ENCODE measurements around the gene C14orf93. TPM values are rescaled to one million over a fixed set of nuclear protein-coding genes. Genes with fewer than 3 reads are reported as not detected.

C14orf93 gene
- polyA plus RNA-seq, 3 donors = 2.5 to 17.6 (median 3.7) TPM

GRCh38 chr14:22991852-22992251 lies 18.1 kb downstream of the C14orf93 start:
- no peak for DNase-seq
- Histone ChIP-seq H2AFZ (ENCODE audit: insufficient read depth, low read depth, low read length, poor library complexity, severe bottlenecking) (no peak overlapping the region), H3K79me2 (ENCODE audit: insufficient read depth, low read length) (no peaks in the 10 kb centered on the region), H3K4me3 (replicated peaks in 1 of 3; ENCODE audit: low read depth in 2 of 3, low read length in 3 of 3) (no peak overlapping the region), H3K9ac (ENCODE audit: insufficient read depth, low read length, poor library complexity, severe bottlenecking) (no peak overlapping the region), H3K9me3 (replicated peaks in 1 of 2; ENCODE audit: control insufficient read depth in 1 of 2, insufficient read depth in 1 of 2, low read length in 2 of 2) (no peaks in the 10 kb centered on the region), H4K20me1 (ENCODE audit: insufficient read depth, low read length) (no peaks in the 10 kb centered on the region), H3K36me3 (replicated peaks in 1 of 2; ENCODE audit: control insufficient read depth in 1 of 2, insufficient read depth in 2 of 2, low read length in 2 of 2) (peaks cover 12 to 43% of the 10 kb centered on the region in 2 donors), H3K27ac (ENCODE audit: low read depth in 1 of 2, low read length in 2 of 2) (no peak overlapping the region), H3K27me3 (ENCODE audit: control insufficient read depth in 2 of 2, insufficient read depth in 2 of 2, low read length in 2 of 2) (no peaks in the 10 kb centered on the region), H3K4me1 (ENCODE audit: control insufficient read depth in 1 of 2, insufficient read depth in 2 of 2, low read length in 2 of 2) (no peaks in the 10 kb centered on the region), H3K4me2 (replicated peaks; ENCODE audit: extremely low read depth, low read length, poor library complexity, severe bottlenecking) (no peak overlapping the region)
- H3K36me3 Mint-ChIP-seq = peaks cover 44 to 67% of the 10 kb centered on the region in 2 donors
- H3K4me3 Mint-ChIP-seq = no peak overlapping the region
- TF ChIP-seq CTCF (IDR thresholded peaks at IDR 0.05) = no peak
- peaks cover 5% of the 10 kb centered on the region for H3K4me1 Mint-ChIP-seq
- 100% methylated on average over 3 of the region's 8 CpGs for WGBS (ENCODE audit: insufficient coverage)
- peaks cover 0 to 1% (median 0%) of the 10 kb centered on the region in 3 donors for H3K27me3 Mint-ChIP-seq (ENCODE audit: low read depth in 3 of 3)
- intact Hi-C loops (cut with micrococcal nuclease) = no loop called here
- H3K9me3 Mint-ChIP-seq = no peaks in the 10 kb centered on the region
- H3K27ac Mint-ChIP-seq = peak overlapping the region in 1 of 7 donors; percentile 50

GRCh38 chr14:22987291-22987690 lies 22.7 kb downstream of the C14orf93 start:
- DNase-seq = no peak
- Histone ChIP-seq H3K4me1 (ENCODE audit: control insufficient read depth in 1 of 2, insufficient read depth in 2 of 2, low read length in 2 of 2) (peaks cover 8 to 10% of the 10 kb centered on the region in 2 donors), H3K4me2 (replicated peaks; ENCODE audit: extremely low read depth, low read length, poor library complexity, severe bottlenecking) (no peak overlapping the region), H3K79me2 (ENCODE audit: insufficient read depth, low read length) (no peaks in the 10 kb centered on the region), H3K4me3 (replicated peaks in 1 of 3; ENCODE audit: low read depth in 2 of 3, low read length in 3 of 3) (no peak overlapping the region), H3K36me3 (replicated peaks in 1 of 2; ENCODE audit: control insufficient read depth in 1 of 2, insufficient read depth in 2 of 2, low read length in 2 of 2) (peaks cover 10 to 30% of the 10 kb centered on the region in 2 donors), H3K9me3 (replicated peaks in 1 of 2; ENCODE audit: control insufficient read depth in 1 of 2, insufficient read depth in 1 of 2, low read length in 2 of 2) (no peaks in the 10 kb centered on the region), H4K20me1 (ENCODE audit: insufficient read depth, low read length) (no peaks in the 10 kb centered on the region), H3K9ac (ENCODE audit: insufficient read depth, low read length, poor library complexity, severe bottlenecking) (no peak overlapping the region), H3K27me3 (ENCODE audit: control insufficient read depth in 2 of 2, insufficient read depth in 2 of 2, low read length in 2 of 2) (peaks cover 0 to 1% of the 10 kb centered on the region in 2 donors), H2AFZ (ENCODE audit: insufficient read depth, low read depth, low read length, poor library complexity, severe bottlenecking) (no peak overlapping the region), H3K27ac (ENCODE audit: low read depth in 1 of 2, low read length in 2 of 2) (no peak overlapping the region)
- 94% methylated on average over 2 of the region's 8 CpGs for WGBS (ENCODE audit: insufficient coverage)
- Mint-ChIP-seq H3K36me3 (peaks cover 38 to 52% of the 10 kb centered on the region in 2 donors), H3K4me1 (no peaks in the 10 kb centered on the region), H3K27me3 (ENCODE audit: low read depth in 3 of 3) (peaks cover 0 to 1% (median 0%) of the 10 kb centered on the region in 3 donors), H3K4me3 (no peak overlapping the region), H3K27ac (no peak overlapping the region), H3K9me3 (peaks cover 0 to 2% (median 0%) of the 10 kb centered on the region in 7 donors)
- no peak for TF ChIP-seq CTCF (IDR thresholded peaks at IDR 0.05)
- intact Hi-C loops (cut with micrococcal nuclease) = loop anchor here in 1 of 2 donors (10.0 kb wide), 1 partner anchor 52 kb away; no protein-coding TSS in a partner anchor
